GM10266 (cell line): ENCODE results near the gene ZNF24.

Experiments used
- DNase-seq: peaks from one replicate; pipeline ENCODE4 v3.0.0; 2012; ENCODE audit errors: extremely low spot score
- TF ChIP-seq, protein P1 (sequence below): IDR thresholded peaks from 2 replicates; pipeline ENCODE4 v1.5.1; 2012; ENCODE audit warnings: mild to moderate bottlenecking, low read depth; ENCODE audit not compliant: control insufficient read depth, insufficient read depth; ENCODE audit errors: missing control alignments

ZNF24 gene

GRCh38 chr18:35303610-35304009, 40.6 kb downstream of the ZNF24 start:
- TF ChIP-seq, protein P1, sequence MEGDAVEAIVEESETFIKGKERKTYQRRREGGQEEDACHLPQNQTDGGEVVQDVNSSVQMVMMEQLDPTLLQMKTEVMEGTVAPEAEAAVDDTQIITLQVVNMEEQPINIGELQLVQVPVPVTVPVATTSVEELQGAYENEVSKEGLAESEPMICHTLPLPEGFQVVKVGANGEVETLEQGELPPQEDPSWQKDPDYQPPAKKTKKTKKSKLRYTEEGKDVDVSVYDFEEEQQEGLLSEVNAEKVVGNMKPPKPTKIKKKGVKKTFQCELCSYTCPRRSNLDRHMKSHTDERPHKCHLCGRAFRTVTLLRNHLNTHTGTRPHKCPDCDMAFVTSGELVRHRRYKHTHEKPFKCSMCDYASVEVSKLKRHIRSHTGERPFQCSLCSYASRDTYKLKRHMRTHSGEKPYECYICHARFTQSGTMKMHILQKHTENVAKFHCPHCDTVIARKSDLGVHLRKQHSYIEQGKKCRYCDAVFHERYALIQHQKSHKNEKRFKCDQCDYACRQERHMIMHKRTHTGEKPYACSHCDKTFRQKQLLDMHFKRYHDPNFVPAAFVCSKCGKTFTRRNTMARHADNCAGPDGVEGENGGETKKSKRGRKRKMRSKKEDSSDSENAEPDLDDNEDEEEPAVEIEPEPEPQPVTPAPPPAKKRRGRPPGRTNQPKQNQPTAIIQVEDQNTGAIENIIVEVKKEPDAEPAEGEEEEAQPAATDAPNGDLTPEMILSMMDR, result no peak
- DNase-seq, result no peak

DNA sequence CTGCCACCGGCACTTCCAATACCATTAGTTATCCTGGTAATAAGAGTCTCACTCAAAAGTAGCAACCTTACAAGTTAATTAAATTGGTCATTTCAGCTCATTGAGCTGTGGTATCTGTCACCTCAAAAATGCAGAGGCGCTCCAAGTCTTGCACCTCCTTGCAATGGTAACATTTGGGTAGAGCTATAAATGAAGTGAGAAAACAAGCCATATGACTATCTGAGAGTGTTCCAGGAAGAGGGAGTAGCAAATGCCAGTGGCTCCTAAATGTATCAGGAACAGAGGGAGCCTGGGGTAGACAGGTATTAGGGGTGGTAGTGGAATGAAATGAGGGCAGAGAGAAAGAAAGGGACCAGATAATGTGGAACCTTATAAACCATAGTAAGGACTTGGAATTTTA, 48.2 kb downstream of the ZNF24 start:
- TF ChIP-seq, protein P1, result no peak
- DNase-seq, result no peak

- TF ChIP-seq, protein P1, result no peak
- no peak for DNase-seq
These were observed 53.1 kb downstream of the ZNF24 start for GRCh38 chr18:35291166-35291565.

DNA sequence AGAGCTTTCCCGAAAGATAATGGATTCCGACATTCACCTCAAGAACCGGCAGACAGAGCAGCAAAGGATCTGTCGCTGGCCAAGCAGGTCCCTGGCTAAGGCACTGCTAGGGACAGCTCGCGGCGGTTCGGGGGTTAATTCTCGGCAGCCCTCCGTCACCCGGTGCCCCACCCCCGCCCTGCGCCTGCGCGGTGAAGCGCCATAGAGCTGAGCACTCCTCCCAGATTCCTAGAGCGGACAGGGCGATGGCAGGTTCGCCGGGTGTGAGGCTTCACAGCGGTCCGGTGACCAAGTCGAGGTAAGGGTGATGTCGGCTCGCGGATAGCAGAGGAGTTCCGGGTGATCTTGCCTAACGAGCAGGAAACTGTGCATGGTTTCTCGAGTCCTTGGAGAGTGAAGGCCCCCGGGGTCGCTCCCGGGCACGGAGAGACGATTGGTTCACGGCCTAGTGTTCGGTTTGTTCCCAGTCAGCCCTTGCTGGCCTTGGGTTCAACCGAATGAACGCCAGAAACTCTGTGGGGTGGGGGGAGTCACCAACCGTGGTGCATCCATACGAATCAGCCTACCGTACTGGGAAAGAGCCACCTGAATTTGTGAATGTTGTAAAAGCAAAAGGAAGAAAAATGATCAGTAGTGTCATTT, 54.0 kb downstream of the ZNF24 start, which contains the start of gene ZSCAN30:
TSS of gene ZSCAN30 (minus strand) at position 136 of the 642 bp plus-strand sequence. CDS start 25,877 bp downstream, outside the sequence.
- TF ChIP-seq, protein P1, result no peak
- DNase-seq, result peak; percentile 90

- TF ChIP-seq, protein P1, result no peak
- DNase-seq, result no peak
These were observed 54.5 kb downstream of the ZNF24 start for GRCh38 chr18:35289727-35290093.

GRCh38 chr18:35289293-35289692, 54.9 kb downstream of the ZNF24 start:
- DNase-seq, result no peak
- TF ChIP-seq, protein P1, result no peak

- no peak for DNase-seq
- TF ChIP-seq, protein P1, result no peak
These were observed 59.4 kb downstream of the ZNF24 start for GRCh38 chr18:35284841-35285240.
